ENCODE data around the gene STUB1.

DNA sequence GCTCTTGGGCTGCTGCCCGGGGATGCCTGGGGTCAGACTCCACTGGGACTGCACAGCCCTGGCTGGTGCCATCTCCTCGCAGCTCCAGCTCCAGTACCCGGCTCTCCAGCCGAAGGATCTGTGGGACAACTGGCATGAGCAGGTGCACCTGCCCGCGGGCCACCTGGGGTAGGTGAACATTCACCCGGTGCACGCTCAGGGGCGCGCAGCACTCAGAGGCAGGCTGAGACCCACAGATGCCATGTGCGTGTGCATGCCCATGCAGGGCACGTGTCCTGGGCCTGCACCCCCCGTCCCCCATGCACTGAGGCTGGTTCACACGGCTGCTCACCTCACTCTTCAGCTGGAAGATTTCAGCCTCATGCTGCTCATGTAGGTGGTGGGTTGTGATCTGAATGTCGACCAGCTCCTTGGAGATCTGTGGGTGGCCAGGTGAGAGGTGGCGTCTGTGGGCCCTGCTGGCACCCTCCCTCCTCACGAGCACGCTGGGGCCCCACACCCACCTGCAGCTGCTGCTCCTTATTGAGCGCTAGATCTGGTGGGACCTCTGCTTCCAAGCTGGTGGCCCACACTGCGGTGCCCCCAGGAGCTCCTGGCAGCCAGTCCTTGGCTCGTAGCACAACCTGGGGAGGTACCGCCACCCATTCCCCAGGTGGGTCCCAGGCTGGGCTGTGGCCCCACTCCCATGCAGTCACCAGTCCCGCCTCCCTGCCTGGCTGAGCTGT is 45.4 kb downstream of the STUB1 start:
- TF ChIP-seq RAD51 (IDR thresholded peaks at IDR 0.05) (no peak), CBFB (IDR thresholded peaks at IDR 0.05; ENCODE audit: low read depth) (no peak), GABPA (IDR thresholded peaks at IDR 0.05; ENCODE audit: low read depth) (no peak), NFYB (IDR thresholded peaks at IDR 0.05; ENCODE audit: insufficient read depth, low read depth, low read length) (no peak), EP300 (IDR thresholded peaks at IDR 0.05; ENCODE audit: borderline replicate concordance in 1 of 2, control insufficient read depth in 1 of 2, low read depth in 2 of 2, low read length in 2 of 2) (no peak), EZH2 (IDR thresholded peaks at IDR 0.05; ENCODE audit: borderline replicate concordance, control insufficient read depth, low read depth, low read length) (no peak), POLR2A (IDR thresholded peaks at IDR 0.05; ENCODE audit: low read depth, low read length) (no peak), MYC (IDR thresholded peaks at IDR 0.05; ENCODE audit: insufficient read depth, insufficient read length, insufficient replicate concordance, low read length, severe bottlenecking) (no peak)
- TF ChIP-seq, protein P1, sequence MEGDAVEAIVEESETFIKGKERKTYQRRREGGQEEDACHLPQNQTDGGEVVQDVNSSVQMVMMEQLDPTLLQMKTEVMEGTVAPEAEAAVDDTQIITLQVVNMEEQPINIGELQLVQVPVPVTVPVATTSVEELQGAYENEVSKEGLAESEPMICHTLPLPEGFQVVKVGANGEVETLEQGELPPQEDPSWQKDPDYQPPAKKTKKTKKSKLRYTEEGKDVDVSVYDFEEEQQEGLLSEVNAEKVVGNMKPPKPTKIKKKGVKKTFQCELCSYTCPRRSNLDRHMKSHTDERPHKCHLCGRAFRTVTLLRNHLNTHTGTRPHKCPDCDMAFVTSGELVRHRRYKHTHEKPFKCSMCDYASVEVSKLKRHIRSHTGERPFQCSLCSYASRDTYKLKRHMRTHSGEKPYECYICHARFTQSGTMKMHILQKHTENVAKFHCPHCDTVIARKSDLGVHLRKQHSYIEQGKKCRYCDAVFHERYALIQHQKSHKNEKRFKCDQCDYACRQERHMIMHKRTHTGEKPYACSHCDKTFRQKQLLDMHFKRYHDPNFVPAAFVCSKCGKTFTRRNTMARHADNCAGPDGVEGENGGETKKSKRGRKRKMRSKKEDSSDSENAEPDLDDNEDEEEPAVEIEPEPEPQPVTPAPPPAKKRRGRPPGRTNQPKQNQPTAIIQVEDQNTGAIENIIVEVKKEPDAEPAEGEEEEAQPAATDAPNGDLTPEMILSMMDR (IDR thresholded peaks at IDR 0.05 in 2 of 3, conservative IDR thresholded peaks at IDR 0.05 in 1 of 3; ENCODE audit: control insufficient read depth in 2 of 3, extremely low read depth in 1 of 3, insufficient read depth in 1 of 3, low read depth in 3 of 3, low read length in 3 of 3): no peak
- TF ChIP-seq, protein P2, sequence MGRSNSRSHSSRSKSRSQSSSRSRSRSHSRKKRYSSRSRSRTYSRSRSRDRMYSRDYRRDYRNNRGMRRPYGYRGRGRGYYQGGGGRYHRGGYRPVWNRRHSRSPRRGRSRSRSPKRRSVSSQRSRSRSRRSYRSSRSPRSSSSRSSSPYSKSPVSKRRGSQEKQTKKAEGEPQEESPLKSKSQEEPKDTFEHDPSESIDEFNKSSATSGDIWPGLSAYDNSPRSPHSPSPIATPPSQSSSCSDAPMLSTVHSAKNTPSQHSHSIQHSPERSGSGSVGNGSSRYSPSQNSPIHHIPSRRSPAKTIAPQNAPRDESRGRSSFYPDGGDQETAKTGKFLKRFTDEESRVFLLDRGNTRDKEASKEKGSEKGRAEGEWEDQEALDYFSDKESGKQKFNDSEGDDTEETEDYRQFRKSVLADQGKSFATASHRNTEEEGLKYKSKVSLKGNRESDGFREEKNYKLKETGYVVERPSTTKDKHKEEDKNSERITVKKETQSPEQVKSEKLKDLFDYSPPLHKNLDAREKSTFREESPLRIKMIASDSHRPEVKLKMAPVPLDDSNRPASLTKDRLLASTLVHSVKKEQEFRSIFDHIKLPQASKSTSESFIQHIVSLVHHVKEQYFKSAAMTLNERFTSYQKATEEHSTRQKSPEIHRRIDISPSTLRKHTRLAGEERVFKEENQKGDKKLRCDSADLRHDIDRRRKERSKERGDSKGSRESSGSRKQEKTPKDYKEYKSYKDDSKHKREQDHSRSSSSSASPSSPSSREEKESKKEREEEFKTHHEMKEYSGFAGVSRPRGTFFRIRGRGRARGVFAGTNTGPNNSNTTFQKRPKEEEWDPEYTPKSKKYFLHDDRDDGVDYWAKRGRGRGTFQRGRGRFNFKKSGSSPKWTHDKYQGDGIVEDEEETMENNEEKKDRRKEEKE (IDR thresholded peaks at IDR 0.05): no peak
- TF ChIP-seq, protein P3, sequence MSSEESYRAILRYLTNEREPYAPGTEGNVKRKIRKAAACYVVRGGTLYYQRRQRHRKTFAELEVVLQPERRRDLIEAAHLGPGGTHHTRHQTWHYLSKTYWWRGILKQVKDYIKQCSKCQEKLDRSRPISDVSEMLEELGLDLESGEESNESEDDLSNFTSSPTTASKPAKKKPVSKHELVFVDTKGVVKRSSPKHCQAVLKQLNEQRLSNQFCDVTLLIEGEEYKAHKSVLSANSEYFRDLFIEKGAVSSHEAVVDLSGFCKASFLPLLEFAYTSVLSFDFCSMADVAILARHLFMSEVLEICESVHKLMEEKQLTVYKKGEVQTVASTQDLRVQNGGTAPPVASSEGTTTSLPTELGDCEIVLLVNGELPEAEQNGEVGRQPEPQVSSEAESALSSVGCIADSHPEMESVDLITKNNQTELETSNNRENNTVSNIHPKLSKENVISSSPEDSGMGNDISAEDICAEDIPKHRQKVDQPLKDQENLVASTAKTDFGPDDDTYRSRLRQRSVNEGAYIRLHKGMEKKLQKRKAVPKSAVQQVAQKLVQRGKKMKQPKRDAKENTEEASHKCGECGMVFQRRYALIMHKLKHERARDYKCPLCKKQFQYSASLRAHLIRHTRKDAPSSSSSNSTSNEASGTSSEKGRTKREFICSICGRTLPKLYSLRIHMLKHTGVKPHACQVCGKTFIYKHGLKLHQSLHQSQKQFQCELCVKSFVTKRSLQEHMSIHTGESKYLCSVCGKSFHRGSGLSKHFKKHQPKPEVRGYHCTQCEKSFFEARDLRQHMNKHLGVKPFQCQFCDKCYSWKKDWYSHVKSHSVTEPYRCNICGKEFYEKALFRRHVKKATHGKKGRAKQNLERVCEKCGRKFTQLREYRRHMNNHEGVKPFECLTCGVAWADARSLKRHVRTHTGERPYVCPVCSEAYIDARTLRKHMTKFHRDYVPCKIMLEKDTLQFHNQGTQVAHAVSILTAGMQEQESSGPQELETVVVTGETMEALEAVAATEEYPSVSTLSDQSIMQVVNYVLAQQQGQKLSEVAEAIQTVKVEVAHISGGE (CRISPR knock-in tag; IDR thresholded peaks at IDR 0.05): no peak
